ENCODE data around the gene LCN6. TPM values are rescaled to one million over a fixed set of nuclear protein-coding genes. Genes with fewer than 3 reads are reported as not detected.
A peak's percentile ranks its signal among the peaks of the same experiment; 100 is the strongest.

The LCN6 gene
- total and polyA plus RNA-seq, 2 of the 13 experiments (the other 11 are each of a cell fraction or from before 2014, with no cell fraction given): not detected

DNA sequence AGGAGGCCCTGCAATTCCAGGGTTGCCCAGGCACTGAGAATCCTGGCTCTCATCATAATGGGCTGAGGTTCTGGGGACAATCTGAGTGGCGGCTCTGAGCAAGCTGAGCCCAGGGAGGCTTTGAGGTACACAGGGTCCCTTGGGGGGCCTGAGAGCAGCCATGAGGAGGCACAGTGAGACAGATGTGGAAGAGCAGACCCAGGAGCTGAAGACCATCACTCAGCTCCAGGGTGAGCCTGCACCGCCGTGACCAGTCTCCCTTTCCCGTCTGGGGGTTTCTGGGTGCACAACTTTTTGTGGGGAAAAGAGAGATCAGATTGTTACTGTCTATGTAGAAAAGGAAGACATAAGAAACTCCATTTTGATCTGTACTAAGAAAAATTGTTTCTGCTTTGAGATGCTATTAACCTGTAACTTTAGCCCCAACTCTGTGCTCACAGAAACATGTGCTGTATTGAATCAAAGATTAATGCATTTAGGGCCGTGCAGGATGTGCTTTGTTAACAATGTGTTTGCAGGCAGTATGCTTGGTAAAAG, 48.0 kb upstream of the LCN6 start, which contains the start of gene CCDC183 (continued):
- TF ChIP-seq, protein P1, sequence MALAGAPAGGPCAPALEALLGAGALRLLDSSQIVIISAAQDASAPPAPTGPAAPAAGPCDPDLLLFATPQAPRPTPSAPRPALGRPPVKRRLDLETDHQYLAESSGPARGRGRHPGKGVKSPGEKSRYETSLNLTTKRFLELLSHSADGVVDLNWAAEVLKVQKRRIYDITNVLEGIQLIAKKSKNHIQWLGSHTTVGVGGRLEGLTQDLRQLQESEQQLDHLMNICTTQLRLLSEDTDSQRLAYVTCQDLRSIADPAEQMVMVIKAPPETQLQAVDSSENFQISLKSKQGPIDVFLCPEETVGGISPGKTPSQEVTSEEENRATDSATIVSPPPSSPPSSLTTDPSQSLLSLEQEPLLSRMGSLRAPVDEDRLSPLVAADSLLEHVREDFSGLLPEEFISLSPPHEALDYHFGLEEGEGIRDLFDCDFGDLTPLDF (CRISPR knock-in tag; IDR thresholded peaks at IDR 0.05): no peak
- no peak for TF ChIP-seq ZFP36 (IDR thresholded peaks at IDR 0.05; ENCODE audit: borderline replicate concordance, low read depth, low read length, partially characterized antibody)
- TF ChIP-seq IRF1 (CRISPR knock-in tag; IDR thresholded peaks at IDR 0.05; ENCODE audit: low read depth): no peak
- TF ChIP-seq, protein P2, sequence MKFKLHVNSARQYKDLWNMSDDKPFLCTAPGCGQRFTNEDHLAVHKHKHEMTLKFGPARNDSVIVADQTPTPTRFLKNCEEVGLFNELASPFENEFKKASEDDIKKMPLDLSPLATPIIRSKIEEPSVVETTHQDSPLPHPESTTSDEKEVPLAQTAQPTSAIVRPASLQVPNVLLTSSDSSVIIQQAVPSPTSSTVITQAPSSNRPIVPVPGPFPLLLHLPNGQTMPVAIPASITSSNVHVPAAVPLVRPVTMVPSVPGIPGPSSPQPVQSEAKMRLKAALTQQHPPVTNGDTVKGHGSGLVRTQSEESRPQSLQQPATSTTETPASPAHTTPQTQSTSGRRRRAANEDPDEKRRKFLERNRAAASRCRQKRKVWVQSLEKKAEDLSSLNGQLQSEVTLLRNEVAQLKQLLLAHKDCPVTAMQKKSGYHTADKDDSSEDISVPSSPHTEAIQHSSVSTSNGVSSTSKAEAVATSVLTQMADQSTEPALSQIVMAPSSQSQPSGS (CRISPR knock-in tag; IDR thresholded peaks at IDR 0.05): no peak
- no peak for TF ChIP-seq ZNF720 (CRISPR knock-in tag; IDR thresholded peaks at IDR 0.05)
- peak; percentile 87 for TF ChIP-seq AGO1 (IDR thresholded peaks at IDR 0.05; ENCODE audit: low read depth, low read length, poor library complexity, severe bottlenecking)
- TF ChIP-seq, protein P3, sequence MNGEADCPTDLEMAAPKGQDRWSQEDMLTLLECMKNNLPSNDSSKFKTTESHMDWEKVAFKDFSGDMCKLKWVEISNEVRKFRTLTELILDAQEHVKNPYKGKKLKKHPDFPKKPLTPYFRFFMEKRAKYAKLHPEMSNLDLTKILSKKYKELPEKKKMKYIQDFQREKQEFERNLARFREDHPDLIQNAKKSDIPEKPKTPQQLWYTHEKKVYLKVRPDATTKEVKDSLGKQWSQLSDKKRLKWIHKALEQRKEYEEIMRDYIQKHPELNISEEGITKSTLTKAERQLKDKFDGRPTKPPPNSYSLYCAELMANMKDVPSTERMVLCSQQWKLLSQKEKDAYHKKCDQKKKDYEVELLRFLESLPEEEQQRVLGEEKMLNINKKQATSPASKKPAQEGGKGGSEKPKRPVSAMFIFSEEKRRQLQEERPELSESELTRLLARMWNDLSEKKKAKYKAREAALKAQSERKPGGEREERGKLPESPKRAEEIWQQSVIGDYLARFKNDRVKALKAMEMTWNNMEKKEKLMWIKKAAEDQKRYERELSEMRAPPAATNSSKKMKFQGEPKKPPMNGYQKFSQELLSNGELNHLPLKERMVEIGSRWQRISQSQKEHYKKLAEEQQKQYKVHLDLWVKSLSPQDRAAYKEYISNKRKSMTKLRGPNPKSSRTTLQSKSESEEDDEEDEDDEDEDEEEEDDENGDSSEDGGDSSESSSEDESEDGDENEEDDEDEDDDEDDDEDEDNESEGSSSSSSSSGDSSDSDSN (CRISPR knock-in tag; IDR thresholded peaks at IDR 0.05): no peak
- TF ChIP-seq ZNF547 (CRISPR knock-in tag; IDR thresholded peaks at IDR 0.05): no peak
- 0 out of 2 replicates have a peak, but pooled peaks have one; percentile 24 for TF ChIP-seq IRX3 (CRISPR knock-in tag; IDR thresholded peaks at IDR 0.05; ENCODE audit: borderline replicate concordance, low read depth)
- no peak for TF ChIP-seq YEATS4 (CRISPR knock-in tag; IDR thresholded peaks at IDR 0.05; ENCODE audit: borderline replicate concordance)
- TF ChIP-seq KAT7 (CRISPR knock-in tag; IDR thresholded peaks at IDR 0.05; ENCODE audit: borderline replicate concordance): no peak
- no peak for TF ChIP-seq ZNF839 (CRISPR knock-in tag; IDR thresholded peaks at IDR 0.05; ENCODE audit: borderline replicate concordance)
- no peak for TF ChIP-seq ZMYM2 (CRISPR knock-in tag; IDR thresholded peaks at IDR 0.05)
- no peak for TF ChIP-seq SIX1 (CRISPR knock-in tag; IDR thresholded peaks at IDR 0.05; ENCODE audit: borderline replicate concordance)
- no peak for TF ChIP-seq ELF4 (CRISPR knock-in tag; IDR thresholded peaks at IDR 0.05; ENCODE audit: borderline replicate concordance)
- TF ChIP-seq JUN (CRISPR knock-in tag; IDR thresholded peaks at IDR 0.05): no peak
- TF ChIP-seq ELF3 (CRISPR knock-in tag; IDR thresholded peaks at IDR 0.05): peak; percentile 32; the same call in 1 of the 2 replicates
- TF ChIP-seq TCF12 (IDR thresholded peaks at IDR 0.05): no peak
- peak; percentile 80 for TF ChIP-seq TCF12 (CRISPR knock-in tag; IDR thresholded peaks at IDR 0.05)
- TF ChIP-seq ZBTB46 (CRISPR knock-in tag; IDR thresholded peaks at IDR 0.05; ENCODE audit: borderline replicate concordance): no peak
- TF ChIP-seq NCOA5 (CRISPR knock-in tag; IDR thresholded peaks at IDR 0.05): no peak
- peak; percentile 10; the same call in 1 of the 2 replicates for TF ChIP-seq ZNF160 (CRISPR knock-in tag; IDR thresholded peaks at IDR 0.05)
